Stimulated activated CD4-positive, alpha-beta T cell treated with anti-CD3 and anti-CD28 coated beads, TNF-alpha, amount 100 ng/mL, for 24 hours (primary cell): Measurements from ENCODE around the gene IL17REL.

Experiments used
- DNase-seq, 3 experiments: peaks; one replicate each; pipeline ENCODE4 v3.0.0-alpha.2; 2020; ENCODE audit warnings: low read depth in 3 of 3

The IL17REL gene

DNA sequence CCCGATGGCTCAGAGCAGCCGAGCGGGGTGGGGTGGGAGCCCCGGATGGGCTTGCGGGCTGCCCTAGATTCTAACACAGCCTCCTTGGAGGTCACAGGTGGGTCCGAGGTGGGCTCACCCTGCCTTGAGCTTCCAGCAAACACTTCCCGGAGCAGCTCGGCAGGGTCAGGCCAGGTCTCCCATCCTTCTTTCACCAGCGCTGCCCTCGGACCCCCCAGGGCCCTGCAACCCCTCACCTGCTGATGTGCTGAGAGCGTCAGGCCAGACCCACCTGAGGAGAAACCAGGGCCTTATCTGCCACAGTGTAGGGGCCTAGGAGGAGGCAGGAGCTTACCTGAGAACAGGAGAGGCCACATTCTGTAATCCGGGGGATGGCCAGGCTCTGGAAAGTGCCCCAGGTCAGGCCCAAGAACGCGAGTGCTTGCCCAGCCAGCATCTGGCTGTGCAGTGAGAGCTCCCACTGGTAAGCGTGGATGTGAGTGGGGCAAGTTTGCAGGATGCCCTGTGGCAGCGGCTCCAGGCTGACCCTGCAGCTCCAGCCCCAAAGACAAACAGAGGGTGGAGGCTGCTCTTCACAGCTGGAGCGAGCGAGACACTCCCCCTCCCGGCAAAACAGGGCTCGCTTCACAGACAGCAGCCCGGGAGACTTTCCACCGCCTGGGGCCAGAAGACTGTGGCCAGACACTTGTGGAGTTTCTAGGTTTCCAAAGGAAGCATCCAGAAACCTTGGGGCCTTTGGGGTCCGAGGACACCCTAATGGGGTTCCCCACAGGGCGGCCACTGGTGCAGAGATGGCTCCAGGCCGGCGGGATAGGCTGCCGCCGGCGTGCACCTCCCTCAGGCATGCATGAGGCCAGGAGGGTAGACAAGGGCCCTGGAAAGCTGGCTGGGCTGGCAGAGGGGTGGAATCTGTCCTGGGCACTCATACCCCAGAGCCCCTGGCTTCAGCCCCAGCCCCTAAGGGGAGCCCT, at the start of gene IL17REL:
Gene IL17REL (minus strand): TSS at position 555 of the 971 bp plus-strand sequence. CDS start 119 bp downstream, at position 436.
- DNase-seq, result no peak

DNA sequence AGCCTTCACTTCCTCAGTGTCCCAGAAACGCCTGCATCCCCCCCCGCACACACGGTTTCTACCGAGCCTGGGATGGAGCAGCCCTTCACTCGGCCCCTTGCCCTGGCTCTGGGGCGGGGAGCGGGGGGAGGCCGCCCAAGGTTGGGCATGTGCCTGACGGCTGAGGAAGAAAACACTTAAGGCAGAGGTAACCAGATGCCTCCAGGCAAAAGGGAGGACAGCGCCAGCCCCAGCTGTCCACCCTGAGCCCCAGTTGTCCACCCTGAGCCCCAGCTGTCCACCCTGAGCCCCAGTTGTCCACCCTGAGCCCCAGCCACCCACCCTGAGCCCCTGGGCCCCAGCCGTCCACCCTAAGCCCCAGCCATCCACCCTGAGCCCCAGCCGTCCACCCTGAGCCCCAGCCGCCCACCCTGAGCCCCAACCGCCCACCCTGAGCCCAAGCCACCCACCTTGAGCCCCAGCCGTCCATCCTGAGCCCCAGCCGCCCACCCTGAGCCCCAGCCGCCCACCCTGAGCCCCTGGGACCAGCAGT, 49.3 kb upstream of the IL17REL start:
- no peak for DNase-seq

DNA sequence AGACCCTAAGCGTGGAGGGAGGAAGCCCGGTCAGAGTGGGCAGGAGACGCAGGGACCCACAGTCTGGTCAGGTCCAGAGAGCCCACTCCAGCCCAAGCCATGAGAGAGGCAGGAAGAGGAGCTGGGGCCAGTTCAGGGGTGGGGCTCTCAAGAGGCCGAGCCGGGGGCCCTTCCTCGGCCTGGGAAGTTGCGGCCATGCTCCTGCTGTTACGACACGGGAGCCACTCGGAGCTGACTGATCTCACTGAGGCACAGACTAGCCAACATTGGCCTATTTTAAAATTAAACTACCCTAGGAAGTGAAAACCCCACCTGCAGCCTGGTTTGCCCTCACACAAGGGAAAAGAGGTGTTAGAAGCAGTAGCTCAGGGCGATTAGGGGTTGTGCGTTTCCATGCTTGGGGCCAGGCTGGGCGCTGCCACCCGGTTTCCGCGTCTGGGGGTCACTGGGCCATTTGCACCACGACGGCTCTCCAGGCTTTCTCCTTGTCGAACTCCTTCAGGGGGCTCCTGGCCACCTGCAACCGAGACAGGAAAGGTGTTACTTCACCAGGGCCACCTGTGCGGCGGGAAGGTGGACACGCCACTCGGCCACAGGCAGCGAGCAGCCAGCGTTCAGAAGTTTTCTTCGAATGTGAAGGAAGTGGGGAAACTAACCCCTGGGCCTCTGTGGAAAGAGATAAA, 48.7 kb upstream of the IL17REL start:
- no peak for DNase-seq

DNA sequence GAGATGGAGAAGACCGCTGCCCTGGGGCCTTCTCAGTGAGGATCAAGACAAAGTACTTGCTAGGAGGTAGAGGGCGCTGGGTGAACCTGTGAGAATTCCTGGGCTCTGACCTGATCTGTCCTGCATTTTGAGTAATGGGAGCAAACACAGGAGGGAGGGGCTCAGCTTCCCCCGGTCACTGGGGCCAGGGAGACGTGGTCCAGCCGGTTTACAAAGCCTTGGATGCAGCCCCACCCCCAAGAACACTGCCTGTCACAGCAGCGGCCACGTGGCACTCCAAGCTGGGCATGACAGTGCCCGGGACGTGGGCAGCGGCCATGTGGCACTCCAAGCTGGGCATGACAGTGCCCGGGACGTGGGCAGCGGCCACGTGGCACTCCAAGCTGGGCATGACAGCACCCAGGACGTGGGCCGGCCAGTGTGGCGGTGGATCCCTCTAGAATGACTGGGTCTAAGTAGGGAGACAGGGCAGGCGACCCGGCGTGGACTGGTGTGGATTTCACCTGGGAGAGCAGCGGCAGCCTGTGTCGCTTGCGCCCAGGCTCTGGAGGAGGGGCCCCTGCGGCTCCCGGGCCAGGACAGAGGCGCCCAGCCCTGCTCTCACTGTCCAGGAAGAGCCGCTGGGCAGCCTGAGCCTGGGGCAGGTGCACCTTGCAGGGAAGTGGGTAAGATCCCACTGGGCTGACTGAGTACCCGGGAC, 48.0 kb upstream of the IL17REL start:
- DNase-seq, result no peak

DNA sequence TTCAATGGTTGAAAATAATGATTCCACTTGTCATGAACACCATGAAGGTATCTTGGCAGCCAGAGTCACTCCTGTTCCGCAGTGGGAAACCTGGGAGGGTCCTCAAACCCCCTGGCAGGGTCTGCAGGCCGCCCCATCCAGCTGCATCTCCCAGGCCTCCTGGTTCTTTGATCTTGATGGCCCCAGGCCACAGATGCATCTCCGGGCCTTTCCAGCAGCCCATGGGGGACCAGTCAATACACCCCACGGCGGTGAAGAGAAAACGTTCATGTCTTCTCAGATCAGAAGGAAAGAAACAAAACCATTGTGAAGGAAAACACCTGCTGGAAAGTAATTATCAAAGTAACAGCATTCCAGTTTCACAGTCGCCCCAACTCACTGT, 47.3 kb upstream of the IL17REL start:
- no peak for DNase-seq

DNA sequence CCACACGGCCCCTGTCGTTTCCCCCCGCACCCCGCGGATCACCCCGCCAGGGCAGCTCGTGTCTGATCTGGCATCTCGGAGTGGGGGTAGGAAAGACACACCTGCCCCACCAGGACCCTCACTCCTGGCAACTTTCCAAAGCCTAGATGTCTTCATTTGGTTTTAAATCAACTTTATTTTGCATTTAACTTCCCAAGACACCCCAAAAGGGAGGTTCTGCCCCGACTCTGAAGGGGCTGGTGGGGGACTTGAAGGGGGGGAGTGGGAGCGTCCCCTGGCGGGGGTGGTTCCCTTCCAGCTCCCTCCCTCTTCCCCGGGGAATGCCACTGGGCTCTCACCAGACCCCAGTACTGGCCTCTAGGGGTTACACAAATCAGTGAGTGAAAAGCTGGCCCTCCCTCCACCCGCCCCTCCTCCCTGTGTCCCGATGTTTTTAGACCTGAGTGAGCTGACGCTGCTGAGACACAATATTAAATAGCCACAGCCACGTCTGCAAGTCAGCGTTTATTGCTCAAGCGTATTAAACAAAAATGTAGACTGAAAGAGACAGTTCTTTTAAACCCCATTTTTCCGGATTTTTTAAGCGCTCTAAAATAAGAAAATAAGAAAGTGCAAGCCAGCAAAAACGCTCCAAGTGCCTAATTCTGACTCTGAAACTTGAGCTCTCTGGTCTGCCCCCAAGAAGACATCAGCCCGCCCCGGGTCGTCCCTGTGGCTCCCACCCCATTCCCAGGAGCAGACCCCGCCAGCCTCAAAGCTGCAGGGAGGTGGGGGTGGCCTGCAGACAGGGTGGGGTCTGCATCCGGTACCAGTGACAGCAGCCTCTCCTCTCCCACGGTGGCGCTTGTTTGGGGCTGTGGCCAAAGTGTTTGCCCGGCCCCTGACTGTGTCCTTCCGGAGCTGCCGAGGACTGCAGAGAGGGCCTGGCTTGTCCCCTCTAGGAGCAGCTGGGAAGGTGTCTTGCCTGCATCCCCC, 46.6 kb upstream of the IL17REL start:
- DNase-seq, result no peak

DNA sequence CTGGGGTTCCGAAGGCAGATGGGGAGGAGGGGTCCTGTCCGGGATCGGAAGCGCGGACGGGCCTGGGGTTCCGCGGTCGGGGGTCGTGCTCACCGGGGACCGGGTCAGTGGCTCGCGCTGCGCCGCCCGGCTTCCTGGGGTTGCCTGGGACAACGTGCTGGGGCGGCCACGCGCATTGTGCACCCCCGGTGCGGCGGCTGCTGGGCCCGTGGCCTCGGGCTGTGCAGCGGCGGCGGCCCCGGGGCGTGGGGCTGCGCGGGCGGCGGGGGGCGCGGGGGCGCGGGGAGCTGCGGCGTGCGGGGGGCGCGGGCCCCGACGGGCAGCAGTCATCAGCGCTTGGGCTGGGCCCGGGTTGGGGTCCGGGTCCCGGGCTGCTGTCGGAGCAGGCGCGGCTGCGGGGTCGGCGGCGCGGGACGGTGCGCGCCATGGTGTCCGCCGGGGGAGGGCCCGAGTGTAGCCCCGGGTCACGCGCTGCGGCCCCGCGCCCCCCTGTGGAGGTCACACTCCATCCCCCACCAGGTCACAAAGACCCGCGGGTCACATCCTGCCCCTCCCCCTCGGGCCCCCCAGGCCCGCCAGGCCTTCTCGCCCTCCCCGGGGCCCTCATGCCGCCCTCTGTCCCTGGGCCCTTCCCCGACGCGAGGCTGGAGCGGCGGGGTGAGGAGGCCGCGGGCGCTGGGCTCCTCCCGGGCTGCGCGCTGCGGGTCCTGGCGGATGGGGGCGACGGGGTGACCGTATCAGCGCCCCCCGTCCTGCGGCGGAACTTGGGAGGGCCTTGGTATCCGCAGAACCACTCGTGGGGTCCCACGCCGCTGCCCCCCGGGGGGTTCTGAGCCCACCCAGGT, 45.7 kb upstream of the IL17REL start, which contains the start of gene TTLL8:
Gene TTLL8 (minus strand): TSS at position 238 of the 845 bp plus-strand sequence.
- no peak for DNase-seq

DNA sequence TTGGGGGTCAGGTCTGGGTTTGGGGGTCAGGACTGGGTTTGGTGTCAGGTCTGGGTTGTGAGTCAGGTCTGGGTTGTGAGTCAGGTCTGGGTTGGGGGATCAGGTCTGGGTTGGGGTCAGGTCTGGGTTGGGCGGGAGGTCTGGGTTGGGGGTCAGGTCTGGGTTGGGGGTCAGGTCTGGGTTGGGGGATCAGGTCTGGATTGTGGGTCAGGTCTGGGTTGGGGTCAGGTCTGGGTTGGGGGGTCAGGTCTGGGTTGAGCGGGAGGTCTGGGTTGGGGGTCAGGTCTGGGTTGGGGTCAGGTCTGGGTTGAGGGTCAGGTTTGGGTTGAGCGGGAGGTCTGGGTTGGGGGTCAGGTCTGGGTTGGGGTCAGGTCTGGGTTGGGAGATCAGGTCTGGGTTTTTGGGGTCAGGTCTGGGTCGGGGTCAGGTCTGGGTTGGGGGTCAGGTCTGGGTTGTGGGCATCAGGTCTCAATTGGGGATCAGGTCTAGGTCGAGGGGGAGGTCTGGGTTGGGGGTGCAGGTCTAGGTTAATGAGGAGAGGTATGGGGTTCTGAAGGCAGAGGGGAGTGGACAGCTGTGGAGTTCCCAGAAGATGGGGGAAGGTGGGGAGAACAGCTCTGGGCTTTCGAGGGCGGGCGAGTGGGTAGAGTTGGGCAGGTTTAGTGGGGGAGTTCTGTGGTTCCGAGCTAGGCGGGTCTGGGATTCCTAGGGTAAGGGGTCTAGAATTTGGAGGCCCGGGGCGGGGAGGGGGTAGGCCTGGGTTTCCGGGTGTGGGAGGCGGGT, 44.9 kb upstream of the IL17REL start:
- DNase-seq, result no peak

DNA sequence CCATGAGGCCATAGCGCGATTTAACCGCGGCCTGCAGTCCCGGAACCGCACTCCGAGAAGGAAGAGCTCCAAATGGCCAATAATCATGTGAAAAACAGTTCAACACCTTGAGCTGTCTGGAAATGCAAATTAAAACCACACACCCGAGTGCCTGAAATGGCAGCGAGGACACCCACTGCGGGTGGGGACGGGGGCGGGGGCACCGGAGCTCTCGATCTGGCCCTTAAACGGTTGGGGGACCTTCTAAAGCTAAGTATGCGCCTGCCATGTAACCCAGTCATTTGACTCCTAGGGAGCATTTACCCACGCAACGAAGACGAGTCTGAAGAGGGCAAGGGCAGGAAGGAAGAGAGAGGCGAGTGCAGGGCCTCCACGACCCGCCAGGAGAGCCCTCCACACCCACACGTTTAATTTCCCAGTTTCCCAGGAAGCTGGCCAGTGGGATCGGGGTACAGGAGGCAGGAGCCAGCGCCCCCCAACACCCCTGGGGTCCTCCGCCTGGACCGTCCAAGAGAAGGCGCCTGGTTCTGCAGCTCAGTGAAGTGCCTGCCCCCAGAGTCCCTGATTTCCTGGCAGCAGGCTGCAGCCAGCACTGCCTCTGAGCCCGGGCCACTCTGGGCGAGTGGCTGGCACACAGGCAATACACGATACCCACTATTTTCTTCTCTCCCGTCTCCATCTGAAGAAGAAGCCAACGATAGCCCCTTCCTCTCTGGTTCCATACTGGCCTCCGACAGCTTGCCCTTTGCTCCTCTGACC, 43.8 kb upstream of the IL17REL start:
- no peak for DNase-seq

DNA sequence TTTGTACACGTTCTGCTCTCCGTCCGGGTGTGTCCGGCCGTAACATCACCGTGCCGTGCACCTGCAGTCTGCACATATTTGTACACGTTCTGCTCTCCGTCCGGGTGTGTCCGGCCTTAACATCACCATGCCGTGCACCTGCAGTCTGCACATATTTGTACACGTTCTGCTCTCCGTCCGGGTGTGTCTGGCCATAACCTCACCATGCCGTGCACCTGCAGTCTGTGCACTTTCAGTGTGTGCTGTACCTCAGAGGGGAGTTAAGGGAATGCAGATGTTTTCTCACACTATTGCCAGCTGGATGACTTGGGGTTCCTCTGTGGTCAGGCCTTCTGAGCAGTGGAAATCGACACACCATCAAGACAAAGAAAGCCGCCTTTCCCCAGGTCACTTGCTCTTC, 41.3 kb upstream of the IL17REL start:
- no peak for DNase-seq

DNA sequence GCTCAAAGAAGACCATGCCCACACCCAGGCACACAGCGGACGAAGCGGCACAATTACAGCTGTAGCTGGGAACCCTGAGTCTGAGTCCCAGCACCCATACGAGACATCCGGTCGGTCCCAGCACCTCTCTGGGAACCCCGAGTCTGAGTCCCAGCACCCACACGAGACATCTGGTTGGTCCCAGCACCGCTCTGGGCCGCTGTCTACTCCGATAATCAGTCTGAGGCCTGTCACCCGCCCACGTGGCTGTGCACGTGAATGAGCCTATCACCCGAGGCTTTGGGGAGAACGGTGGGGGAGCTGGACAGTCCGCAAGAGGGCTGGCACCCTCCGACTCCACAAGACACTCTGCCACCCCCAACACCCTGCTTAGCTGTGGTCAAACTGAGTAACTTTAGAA, 39.4 kb upstream of the IL17REL start:
- DNase-seq, result no peak

DNA sequence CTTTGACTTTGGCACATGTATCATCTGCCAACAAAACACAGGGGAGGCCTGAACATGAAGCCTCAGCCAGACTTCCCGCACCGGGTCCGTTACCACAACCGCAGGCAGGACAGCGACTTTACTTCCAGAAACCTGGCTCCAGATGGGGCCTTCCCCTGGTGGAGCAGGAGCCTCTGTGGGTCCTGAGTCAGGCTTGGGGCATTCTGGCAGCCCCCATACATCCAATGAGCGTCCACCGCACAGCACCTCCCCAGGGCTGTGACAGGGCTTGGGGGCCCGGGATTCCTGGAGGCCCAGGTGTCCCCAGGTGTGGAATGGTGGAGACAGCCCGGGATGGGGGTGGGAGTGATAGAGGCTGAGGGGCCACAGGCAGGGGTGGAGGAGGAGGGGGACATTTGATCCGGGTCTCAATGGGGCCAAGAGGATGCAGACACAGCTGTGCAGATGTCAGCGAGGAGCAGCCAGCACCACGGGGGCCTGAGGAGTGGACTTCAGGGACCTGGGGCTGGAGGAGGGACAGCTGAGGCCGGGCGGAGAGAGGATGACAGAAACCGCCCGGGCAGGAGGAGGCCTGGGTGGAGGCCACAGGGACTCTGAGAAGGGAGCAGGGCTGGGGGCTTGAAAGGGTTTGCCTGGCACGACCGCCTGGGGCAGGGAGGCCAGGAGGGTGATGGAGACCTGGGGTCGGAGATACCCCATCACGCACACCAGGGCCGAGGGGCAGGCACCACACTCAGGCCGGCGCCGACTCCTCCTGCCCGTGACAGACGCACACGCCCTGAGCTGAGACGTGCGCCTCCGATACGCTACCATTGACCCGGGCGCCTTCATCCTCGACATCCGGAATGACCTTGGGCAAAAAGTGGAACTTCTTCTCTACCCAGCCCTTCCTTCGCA, 37.0 kb upstream of the IL17REL start:
- no peak for DNase-seq

DNA sequence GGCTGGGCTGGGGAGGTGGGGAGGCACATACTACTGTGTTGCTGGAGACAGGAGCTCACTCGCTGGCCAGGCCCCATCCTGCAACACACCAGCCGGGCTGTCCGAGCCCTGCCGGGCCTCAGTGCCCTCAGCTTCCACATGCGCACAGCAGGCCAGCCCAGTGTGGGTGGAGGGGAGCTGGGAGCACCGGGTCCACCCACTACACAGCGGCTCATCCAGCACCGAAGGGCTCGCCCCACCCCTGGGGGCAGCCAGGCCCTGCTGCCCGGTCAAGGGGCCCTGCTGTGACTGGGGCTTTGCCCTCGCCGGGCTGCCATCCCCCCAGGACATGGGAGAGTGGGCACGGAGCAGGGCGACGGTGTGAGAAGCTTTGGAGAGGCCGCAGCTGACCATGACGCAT, 36.3 kb upstream of the IL17REL start:
- no peak for DNase-seq

DNA sequence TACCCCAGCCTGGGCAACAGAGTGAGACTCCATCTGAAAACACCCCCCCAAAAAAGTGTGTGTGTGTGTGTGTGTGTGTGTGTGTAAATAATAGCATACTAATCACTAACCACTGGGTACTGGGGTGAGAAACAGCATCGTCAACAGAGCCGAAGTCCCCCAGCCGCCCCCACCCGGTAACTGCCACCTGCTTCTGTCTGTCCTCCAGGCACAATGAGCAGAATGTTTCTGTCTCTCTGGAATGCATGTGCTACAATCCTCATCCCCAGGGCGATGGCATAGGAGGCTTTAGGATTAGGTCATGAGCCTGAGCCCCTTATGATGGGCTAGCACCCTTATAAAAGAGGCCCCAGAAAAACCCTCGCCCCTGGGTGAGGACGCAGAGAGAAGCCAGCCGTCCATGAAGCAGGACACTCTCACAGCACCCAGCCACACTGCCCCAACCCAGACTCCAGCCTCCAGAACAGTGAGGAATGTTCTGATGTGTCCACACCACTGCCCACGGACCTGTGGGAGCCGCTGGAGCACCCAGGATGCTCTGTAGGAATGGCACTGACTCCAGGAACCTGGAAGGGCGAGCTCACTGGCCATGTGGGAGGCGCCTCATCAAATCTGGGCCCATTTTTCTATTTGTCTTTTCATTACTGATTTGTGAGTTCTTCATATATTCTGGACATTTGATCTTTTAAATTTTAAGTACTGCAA, 35.6 kb upstream of the IL17REL start:
- no peak for DNase-seq

DNA sequence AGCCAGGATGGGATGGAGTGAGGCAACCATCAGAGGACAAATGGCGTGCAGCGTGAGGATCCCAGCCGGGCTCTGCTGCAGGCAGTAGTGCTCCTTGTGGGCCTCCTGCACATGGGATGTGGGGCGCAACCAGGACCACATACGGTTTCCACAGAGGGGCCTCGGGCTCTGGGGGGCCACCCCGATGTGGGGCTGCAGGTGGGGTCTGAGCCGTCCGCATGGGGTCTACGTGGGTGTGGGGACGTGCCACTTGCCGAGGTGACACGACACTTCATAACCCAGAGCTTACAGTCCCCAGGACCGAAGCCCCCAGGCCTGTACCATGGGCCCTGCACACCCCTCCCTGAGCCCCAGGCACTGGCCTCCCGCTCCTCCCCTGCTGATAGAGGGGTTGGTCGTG, 34.8 kb upstream of the IL17REL start:
- DNase-seq, result no peak

DNA sequence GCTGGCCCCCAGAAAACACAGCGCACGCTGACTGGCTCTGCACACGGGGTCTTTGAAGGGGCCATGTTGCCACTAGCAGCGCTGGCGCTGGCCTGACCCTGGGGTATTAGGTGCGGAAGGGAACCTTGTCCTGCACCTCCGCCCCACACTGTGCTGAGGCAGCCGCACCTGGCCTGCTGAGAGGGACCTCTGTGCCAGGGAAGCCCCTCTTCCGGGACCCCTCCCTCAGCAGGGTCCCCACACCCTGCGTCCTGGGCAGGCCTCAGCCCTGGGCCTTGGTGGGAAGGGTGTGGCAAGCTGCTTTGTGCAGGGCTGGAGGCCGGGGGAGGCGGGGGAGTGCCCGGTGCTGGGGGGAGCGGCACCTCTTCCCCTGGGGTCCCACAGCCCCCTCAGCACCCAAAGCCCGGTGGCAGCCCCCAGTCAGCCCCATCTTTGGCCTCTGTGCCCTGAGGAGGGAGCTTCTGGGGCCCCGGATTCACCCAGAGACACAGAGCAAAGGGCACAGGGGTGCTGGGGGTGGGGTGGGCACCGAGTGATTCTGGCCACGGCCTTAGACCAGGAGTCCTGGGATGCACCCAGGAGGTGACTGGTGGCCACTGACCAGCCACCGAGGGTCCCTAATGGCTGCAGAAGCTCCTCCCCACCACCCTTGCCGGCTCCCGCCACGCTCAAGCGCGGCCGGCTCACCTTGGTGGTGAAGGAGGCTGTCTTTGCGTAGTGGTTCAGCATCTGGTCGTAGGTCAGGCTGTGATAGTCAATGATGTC, 34.1 kb upstream of the IL17REL start:
- no peak for DNase-seq
